GM19438 (cell line): ENCODE results near the gene AP1M2.
A peak's percentile ranks its signal among the peaks of the same experiment; 100 is the strongest.
"Not testable (repeated sequence)": the region's sequence is repeated elsewhere in the genome, so short reads cannot be mapped to it uniquely, and the experiment has no call there.

ENCODE experiments used
- ATAC-seq: cut with Tn5 transposase; IDR thresholded peaks from one replicate; pipeline ENCODE4 v1.9.1; 2021; ENCODE audit warnings: low read depth; ENCODE audit not compliant: unreplicated experiment

The AP1M2 gene

DNA sequence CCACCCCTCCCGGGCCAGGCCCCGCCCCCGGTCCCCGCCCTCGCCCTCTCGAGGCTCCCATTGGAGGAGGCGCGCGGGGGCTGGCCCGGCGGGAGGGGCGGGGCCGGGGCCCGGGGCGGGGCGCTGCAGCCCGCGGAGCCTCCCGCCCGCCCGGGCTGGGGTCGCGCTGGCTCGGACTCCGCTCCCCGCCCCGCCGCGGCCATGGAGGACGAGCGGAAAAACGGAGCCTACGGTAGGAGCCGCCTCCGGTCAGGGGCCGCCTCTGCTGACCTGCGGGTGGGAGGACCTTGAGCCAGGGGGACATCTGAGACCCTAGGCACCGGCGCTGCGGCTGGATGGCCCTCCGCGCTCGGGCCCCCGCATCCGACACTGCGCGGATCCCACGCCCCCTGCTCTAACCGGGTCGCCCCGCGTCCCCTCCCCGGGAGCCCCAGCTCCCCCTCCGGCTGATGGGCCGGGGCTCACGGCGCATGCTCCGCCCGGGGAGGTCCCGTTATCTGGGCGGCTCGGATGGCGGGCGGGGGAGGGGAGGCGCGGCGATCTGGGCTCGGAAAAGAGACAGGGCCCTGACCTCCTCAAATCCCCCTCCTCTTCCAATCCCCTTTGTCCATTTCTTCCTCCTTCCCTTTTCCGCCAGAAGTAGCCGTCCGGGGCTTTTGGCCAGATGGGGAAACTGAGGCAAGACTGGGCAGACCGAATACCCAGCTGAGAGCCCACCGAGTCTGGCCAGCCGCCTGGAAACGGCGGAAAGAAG, 15.4 kb upstream of the AP1M2 start:
- ATAC-seq: peak; percentile 43

DNA sequence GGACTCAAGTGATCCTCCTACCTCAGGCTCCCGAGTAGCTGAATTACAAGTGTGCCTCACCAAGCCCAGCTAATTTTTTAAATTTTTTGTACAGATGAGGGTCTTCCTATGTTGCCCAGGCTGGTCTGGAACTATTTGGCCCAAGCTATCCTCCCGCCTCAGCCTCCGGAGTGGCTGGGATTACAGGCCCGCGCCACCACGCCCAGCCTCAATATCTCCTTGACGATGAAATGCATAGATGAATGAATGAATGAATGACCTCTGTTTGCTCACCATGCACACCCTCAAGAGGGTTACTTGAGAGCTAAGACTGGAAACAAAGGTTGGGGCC, 14.9 kb upstream of the AP1M2 start:
- ATAC-seq: no peak

DNA sequence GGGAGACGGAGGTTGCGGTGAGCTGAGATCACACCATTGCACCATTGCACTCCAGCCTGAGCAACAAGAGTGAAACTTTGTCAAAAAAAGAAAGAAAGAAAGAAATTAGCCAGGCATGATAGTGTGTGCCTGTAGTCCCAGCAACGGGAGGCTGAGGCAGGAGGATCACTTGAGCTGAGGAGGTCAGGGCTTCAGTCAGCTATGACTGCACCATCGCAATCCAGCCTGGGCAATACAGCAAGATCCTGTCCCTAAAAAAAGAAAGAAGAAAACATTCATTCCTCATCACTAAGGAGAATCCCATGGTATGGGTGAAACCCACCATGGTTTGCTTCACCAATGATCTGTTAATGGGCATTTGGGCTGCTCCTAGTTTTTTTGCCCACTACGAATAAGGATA, 13.0 kb upstream of the AP1M2 start:
- no peak for ATAC-seq

DNA sequence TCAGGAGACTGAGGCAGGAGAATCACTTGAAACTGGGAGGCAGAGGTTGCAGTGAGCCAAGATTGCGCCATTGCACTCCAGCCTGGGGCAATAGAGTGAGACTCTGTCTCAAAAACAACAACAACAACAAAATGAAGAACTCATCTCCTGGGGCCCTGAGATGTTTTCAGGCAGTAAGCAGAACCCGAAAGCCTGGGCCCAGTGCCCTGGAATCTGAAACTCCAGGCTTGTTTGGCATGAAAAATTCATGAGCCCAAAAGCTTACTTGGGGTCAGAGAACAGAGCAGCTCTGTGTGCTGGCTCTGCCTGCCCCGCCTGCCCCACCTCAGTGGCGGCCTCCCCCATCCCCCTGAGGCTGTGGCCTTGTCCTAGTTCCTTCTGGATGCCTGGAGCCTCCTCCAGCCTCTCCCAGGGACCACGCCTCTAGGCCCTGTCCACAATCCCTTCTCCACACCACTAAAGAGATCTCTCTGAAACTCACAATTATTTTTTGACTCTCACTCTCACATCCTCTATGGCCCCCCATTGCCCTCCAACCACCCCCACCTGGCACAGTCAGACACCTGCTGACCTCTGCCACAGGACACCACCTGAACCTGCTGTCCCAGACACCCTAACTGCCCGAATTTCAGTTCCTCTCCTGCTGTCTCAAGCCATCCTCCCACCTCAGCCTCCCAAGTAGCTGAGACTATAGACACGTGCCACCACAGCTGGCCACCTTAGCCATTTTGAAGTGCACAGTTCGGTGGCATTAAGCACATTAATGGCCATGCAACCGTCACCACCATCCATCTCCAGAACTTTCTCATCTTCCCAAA, 6.9 kb upstream of the AP1M2 start:
- ATAC-seq: peak; percentile 55

DNA sequence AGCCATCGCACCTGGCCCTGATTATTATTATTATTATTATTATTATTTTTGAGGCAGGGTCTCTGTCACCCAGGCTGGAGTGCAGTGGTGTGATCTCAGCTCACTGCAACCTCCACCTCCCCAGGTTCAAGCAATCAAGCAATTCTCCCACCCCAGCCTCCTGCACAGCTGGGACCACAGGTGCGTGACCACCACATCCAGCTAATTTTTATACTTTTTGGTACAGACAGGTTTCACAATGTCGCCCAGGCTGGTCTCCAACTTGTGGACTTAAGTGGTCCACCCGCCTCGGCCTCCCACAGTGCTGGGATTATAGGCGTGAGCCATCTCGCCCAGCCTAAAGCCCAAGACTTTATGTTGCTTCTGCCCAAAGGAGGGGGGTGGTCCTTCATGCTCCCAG, 6.0 kb upstream of the AP1M2 start:
- ATAC-seq: no peak

DNA sequence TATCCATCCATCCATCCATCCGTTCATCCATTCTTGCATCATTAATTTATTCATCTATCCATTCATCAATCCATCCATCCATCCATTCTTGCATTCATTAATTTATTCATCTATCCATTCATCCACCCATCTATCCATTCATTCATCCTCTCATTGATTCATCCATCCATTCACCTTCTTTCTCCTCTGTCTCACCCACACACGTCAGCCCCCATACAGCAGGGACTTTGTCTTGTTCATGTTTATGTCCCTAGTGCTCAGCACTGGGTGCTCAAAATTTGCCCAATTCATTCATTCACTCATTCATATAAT, 683 bp upstream of the AP1M2 start:
- no peak for ATAC-seq

DNA sequence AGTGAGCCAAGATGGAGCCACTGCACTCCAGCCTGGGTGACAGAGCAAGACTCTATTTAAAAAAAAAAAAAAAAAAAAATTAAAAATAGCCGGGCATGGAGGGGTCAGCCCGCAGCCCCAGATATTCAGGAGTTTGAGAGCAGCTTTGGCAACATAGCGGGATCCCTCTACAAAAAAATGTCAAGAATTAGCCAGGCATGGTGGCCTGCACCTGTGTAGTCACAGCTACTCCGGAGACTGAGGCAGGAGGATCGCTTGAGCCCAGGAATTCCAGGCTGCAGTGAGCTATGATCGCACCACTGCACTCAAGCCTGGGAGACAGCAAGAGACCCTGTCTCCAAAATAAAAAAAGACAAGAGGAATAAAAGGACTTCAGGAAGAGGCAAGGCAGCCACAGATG, 716 bp downstream of the AP1M2 start:
- no peak for ATAC-seq

DNA sequence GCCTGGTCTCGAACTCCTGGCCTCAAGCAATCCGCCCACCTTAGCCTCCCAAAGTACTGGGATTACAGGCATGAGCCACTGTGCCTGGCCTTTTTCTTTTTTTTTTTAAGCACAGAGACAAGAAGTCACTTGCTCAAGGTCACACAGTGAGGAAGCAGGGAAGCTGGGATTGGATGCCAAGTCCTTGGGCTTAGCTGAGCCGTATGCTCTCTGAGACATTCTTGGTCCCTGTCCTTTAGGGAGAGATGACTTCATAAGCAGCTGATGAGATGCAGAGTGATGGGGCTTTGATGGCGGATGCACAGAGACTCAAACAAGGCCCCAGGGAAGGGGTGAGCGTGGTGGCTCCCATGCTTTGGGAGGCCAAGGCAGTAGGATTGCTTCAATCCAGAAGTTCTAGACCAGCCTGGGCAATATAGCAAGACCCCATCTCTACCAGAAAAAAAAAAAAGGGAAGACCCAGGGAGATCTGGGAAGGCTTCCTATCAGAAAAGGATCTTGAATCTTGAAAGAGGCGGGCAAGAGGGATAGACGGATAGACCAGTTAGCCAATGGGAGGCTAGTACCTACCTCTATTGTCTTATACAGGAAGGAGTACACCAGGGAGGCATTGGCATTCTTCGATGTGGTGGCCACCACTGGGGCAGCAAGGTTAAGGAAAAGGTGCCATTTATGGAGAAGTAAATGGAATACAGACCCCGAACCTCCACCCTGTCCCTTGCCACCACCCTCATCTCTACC, 3.9 kb downstream of the AP1M2 start:
- ATAC-seq: no peak

DNA sequence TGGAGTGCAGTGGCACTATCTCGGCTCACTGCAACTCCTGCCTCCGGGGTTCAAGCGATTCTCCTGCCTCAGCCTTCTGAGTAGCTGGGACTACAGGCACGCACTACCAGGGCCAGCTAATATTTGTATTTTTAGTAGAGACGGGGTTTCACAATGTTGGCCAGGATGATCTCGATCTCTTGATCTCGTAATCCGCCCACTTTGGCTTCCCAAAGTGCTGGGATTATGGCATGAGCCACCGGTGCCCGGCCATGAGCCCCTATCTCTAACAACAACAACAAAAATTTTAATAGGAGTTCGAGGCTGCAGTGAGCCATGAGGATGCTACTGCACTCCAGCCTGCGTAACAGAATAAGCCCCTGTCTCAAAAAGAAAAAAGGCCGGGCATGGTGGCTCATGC, 5.0 kb downstream of the AP1M2 start:
- ATAC-seq: no peak

DNA sequence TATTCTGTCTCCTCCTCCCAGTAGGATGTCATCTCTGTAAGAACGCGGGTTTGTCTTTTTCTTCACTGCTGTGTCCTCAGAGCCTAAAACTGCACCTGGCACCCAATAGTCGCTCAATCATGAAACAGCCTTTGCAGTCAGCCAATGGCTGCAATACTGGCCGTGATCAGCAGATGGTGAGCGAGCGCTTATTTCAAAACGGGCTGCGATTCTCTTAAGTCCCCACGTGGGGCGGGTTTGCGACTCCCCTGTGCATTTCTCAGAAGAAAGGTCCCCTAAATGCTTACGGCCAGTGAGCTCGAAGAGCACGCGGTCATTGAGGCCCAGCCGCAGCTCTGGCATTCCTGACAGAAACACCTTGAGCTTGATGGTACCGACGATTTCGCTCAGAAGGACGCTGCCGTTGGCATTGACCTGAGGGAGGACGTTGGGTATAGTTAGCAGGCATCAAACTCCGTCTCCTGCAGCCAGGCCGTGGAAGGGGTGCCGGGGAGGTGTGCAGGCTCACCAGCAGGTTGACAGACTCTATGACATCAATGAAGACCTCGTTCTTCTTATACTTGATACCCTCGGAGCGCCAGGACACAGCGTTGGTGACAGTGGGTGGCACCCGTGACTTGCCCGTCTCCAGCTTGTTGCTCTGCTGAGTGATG, 6.0 kb downstream of the AP1M2 start:
- no peak for ATAC-seq

DNA sequence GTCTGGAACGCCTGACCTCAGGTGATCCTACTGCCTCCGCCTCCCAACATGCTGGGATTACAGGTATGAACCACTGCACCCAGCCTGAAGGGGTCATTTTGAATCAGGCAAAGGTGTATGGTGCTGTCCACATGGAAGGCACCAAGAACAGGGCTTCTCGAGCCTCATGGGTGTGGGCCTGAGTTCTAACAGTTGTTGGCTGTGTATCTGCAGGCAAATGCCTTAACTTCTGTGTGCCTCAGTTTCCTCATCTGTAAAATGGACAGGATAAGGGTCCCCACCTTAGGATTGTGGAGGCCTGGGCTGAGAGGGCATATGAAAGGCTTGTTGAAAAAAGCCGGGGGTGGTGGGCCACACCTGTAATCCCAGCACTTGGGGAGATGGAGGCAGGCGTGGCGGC, 9.2 kb downstream of the AP1M2 start:
- ATAC-seq: no peak

DNA sequence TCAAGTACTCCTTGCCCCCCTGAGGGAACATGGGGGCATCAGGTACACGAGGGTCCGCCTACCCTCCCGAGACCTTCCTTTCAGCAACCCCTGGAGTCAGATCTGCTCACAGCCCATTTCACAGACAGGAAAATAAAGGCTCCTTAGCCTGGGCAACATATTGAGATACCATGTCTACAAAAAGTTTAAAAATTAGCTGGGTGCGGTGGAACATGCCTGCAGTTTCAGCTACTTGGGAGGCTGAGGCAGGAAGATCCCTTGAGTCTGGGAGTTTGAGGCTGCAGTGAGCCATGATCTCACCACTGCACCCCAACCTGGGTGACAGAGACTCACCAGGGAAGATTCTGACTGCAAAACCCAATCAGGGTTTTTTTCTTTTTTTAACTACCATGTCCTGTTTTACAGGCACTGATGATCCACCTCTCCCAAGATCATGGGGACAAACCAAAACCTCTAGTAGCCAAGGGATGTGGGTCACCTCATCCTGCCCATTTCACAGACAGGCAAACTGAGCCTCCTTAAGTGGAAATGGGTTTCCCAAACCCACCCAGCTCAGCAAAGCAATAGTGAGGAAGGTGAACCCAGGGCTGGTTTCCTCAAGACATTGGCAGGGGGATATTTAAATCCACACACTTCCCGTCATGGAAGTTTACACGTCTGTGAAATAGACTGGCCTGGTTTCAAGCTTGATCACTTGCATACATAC, 11.9 kb downstream of the AP1M2 start:
- ATAC-seq: no peak

DNA sequence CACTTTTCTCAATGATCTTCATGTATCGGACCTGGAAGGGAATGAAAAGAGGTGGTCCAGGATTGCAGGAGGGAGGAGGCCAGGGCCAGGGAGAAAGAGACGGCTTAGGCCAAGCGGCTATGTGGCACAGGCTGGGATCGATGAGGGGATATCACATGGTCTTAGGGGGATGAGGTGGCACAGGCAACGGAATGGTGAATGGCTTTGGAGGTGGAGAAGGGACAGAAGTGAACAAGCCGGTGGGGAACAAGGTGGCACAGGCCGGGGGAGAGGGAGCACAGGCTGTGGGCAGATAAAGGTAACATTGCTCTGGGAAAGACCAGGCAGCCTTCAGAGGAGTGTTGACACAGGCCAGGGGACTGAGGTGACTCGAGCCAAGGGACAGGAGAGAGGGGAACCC, 12.7 kb downstream of the AP1M2 start:
- ATAC-seq: no peak

DNA sequence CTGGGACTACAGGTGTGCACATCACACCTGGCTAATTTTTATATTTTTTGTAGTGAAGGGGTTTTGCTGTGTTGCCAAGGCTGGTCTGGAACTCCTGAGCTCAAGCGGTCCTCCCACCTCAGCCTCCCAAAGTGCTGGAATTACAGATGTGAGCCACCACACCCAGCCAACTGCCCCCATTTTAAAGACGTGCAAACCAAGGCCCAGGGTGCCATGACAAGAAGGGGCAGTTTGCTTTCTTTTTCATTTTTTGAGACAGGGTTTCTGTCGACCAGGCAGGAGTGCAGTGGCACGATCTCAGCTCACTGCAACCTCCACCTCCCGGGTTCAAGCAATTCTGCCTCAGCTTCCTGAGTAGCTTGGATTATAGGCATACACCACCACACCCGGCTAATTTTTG, 13.3 kb downstream of the AP1M2 start:
- ATAC-seq: not testable (repeated sequence)

DNA sequence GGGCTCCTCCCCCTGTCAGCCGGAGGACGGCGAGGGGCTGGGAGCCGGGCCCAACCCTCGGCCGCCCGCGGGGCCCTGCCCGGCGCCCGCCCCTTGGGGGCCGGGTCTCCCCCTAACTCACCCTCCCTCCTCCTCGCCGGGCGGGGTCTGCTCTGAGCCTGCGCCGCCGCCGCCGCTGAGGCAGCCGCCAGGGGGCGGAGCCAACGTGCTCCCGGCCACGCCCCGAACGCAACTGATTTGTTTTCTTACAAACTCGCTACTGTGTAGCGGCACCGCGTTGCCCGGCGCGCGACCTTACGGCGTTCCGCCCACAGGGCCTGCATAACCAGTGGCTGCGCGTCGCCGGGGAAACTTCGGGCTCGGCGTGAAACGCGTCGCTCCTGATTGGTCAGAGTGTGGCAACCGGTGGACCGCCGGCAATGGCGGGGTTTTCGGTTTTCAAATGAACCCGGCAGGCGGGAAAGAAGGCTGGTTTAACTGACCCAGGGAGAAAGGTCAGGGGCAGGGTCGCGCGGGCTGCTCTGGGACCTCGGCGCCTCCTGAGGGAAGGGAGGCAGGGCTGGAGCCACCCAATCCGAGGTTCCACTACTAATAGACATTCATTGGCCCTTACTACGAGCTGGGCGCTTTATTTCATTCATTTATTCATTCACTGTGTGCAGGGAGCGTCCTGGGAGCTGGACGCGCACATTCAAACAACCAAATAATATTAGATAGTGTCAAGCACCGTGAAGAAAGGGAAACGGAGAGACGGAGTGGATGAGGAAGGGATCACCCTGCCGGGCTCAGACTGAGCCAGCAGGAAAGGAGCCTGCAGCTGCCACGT, 18.1 kb downstream of the AP1M2 start, which contains the start of gene CDKN2D:
CDKN2D (minus strand) TSS at position 154 of the 826 bp plus-strand sequence. CDS start 326 bp downstream, outside the sequence.
- peak; percentile 58 for ATAC-seq

DNA sequence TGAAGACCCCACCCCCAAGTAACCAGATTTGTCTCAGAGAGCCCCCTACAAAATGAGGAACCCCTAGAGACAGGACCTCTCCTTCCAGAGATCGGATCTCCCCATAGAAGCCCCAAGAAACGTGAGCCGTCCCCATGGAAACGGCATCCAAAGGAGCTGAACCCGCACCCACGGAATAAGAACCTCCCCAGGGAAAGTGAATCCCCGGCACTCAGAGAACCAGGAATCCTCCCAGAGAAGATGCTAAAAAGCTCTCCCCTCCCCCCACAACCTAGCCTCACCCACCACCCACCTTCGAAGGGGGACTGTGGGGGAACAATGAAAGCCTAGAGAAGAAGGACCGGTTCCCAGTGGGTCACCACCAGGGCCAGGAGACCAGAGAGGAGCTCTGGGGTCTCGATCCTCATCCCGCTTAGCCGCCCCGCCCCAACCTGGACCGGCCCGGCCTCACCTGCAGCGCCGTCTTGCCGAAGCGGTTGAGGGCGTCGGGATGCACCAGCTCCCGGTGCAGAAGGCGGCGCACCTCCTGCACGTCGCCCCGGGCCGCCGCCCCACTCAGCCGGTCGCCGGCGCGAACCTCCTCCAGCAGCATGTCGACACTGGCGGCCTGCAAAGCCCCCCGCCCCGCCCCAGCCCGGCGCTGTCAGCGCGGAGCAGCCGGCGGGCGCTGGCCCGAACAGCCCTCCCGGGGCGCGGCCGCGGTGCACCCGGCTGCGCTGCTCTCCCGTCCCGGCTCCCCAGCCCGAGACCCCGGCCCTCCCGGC, 18.9 kb downstream of the AP1M2 start:
- ATAC-seq: no peak

DNA sequence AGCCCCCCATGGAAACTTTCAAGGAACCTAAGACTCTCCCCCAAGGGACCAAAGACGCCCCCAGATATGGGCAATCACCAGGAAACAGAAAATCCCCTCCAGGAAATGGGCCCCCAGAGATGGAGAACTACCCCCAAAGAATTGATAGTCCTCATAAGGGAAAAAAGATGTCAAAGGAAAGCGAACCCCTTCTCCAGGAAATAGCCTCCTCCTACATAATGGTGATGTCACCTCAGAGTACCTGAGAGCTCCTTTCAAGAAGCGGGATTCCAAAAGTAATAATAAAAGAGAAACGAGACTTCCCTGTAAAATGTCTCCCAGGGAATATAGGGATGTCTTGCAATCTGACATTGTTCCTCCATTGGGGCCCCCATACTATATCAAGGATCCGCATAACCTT, 19.5 kb downstream of the AP1M2 start:
- ATAC-seq: no peak

DNA sequence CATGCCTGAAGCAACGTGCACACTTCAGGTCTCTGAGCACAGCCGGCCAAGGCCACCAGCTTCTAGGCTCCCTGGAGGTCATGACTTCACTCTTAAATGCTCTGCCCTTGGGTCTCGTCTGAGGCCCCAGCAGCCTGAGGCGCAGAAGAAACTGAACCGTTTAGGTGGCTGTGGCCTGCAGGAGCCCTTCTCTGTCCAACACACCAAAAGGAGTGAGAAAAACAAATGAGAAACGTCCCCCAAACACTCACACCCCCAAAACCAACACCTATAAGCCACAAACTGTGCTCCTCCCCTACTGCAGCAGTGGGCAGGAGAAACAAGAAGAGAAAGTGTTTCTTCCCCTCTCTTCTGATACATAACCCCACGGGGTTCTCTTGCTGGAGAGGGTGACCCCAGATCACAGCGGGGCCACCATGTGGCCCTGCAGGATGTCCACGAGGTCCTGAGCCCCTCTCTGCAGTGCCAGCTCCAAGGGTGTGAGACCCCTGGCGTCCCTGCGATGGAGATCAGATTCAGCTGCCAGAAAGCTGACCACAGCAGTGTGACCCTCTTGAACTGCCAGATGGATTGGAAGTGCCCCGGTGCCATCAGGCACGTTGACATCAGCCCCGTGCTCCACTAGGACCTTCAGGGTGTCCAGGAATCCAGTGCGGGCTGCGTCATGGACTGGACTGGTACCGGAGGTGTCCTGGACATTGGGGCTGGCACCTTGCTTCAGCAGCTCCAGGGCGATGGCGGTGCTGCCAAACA, 20.3 kb downstream of the AP1M2 start:
- no peak for ATAC-seq

DNA sequence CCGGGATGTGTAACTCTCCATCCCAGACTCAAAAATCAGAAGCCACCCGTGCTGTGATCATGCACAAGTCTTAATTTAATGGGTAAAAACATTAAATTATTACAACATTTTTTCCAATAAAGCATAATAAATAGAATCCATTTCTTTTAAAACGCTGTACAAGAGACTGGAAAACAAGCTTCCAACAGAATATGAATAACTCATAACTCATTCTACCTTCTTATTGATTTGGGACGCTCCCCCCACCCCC, 20.8 kb downstream of the AP1M2 start:
- no peak for ATAC-seq
